Measurements from ENCODE around the gene SLC4A2.

Gene SLC4A2

GRCh38 chr7:151064454-151064853 lies 5.1 kb downstream of the SLC4A2 start:
- DNase-seq, result no peak

GRCh38 chr7:151064993-151065392 lies 5.6 kb downstream of the SLC4A2 start:
- no peak for DNase-seq

- no peak for DNase-seq
Observed at GRCh38 chr7:151065516-151065915, 6.1 kb downstream of the SLC4A2 start.

- DNase-seq, result no peak
Observed at GRCh38 chr7:151066273-151066974, 7.0 kb downstream of the SLC4A2 start.

- DNase-seq, result no peak
Observed at GRCh38 chr7:151068069-151068773, 8.8 kb downstream of the SLC4A2 start.

GRCh38 chr7:151069841-151070573 lies 10.6 kb downstream of the SLC4A2 start:
- DNase-seq, result no peak

- DNase-seq, result no peak
Observed at GRCh38 chr7:151070574-151070960, 11.2 kb downstream of the SLC4A2 start.

- DNase-seq, result no peak
Observed at GRCh38 chr7:151071032-151071866, 11.9 kb downstream of the SLC4A2 start.

- DNase-seq, result no peak
Observed at GRCh38 chr7:151073990-151074389, 14.6 kb downstream of the SLC4A2 start.

- DNase-seq, result no peak
Observed at GRCh38 chr7:151074817-151075661, 15.7 kb downstream of the SLC4A2 start.

- DNase-seq, result no peak
Observed at GRCh38 chr7:151075662-151075971, 16.2 kb downstream of the SLC4A2 start.

GRCh38 chr7:151075978-151076426 lies 16.6 kb downstream of the SLC4A2 start:
- DNase-seq, result no peak

- DNase-seq, result no peak
Observed at GRCh38 chr7:151076863-151077704, 17.7 kb downstream of the SLC4A2 start.

- DNase-seq, result no peak
Observed at GRCh38 chr7:151077705-151078232, 18.4 kb downstream of the SLC4A2 start.

- no peak for DNase-seq
Observed at GRCh38 chr7:151078233-151079040, 19.0 kb downstream of the SLC4A2 start.

- no peak for DNase-seq
Observed at GRCh38 chr7:151079199-151079910, 20.0 kb downstream of the SLC4A2 start.

- DNase-seq, result no peak
Observed at GRCh38 chr7:151080067-151080521, 20.7 kb downstream of the SLC4A2 start.

GRCh38 chr7:151080522-151081169 lies 21.3 kb downstream of the SLC4A2 start, which contains the start of gene FASTK:
FASTK (minus strand) TSS chr7:151080809; CDS start chr7:151080766, 43 bp downstream.
- DNase-seq, result peak; percentile 79

Data from T1000 (cell line).